Tibial nerve (tissue), 4 donors: ENCODE measurements around the gene SSBP2.

Experiments
- EP300 ChIP-seq, 2 donors: sonication (generic); formaldehyde crosslinking; IDR thresholded peaks; one replicate each; pipeline ENCODE4 v1.6.1; 2017; ENCODE audit warnings: antibody characterized with exemption in 2 of 2, mild to moderate bottlenecking in 1 of 2
- POLR2A ChIP-seq, 2 donors: fragments of 450-650 bp; IDR thresholded peaks; one replicate each; pipeline ENCODE4 v1.6.1; 2017; ENCODE audit warnings: antibody characterized with exemption in 2 of 2, mild to moderate bottlenecking in 2 of 2, moderate library complexity in 2 of 2
- TF ChIP-seq, protein P1 (sequence below), 5 experiments: fragments of 200-600 bp in 3 of 5; fragments of 450-650 bp in 2 of 5; sonication (generic) in 3 of 5; IDR thresholded peaks; one replicate each; pipeline ENCODE4 v1.5.1; 2016 to 2019; ENCODE audit warnings: antibody characterized with exemption in 5 of 5, mild to moderate bottlenecking in 3 of 5, moderate library complexity in 2 of 5

DNA sequence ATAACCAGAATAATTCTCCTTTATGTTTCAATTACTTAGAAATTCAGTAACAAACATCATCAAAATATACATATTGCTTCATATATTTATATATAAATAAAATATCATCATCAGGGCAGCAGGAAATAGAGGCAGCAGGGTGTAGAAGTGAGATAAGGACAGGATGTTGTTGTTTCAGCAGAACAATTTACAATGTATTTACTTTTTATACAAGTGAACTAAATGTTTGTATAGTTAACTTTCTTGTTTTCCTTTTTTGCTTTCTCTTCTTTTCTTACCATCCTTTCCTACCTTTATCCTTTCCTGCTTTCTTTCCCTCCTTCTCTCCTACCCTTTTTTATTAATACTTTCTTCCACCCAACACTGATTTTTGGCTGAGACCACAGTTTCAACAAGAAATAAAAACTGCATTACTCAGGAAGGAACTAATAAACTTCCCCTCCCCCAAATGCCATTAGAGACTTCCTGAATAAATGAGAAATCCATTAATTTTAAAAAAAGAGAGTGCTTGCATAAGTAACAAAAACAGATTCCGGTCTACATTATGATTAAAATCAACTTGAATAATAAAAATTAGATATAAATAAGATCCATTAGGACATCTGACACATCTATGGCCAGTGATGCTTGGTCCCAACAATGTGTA lies 197.2 kb downstream of the SSBP2 start:
- no peak for TF ChIP-seq POLR2A (IDR thresholded peaks at IDR 0.05)
- TF ChIP-seq, protein P1, sequence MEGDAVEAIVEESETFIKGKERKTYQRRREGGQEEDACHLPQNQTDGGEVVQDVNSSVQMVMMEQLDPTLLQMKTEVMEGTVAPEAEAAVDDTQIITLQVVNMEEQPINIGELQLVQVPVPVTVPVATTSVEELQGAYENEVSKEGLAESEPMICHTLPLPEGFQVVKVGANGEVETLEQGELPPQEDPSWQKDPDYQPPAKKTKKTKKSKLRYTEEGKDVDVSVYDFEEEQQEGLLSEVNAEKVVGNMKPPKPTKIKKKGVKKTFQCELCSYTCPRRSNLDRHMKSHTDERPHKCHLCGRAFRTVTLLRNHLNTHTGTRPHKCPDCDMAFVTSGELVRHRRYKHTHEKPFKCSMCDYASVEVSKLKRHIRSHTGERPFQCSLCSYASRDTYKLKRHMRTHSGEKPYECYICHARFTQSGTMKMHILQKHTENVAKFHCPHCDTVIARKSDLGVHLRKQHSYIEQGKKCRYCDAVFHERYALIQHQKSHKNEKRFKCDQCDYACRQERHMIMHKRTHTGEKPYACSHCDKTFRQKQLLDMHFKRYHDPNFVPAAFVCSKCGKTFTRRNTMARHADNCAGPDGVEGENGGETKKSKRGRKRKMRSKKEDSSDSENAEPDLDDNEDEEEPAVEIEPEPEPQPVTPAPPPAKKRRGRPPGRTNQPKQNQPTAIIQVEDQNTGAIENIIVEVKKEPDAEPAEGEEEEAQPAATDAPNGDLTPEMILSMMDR (IDR thresholded peaks at IDR 0.05) = no peak
- TF ChIP-seq EP300 (IDR thresholded peaks at IDR 0.05) = no peak
